DMS114 treated with DMSO at 0.1 percent for 48 hours (cell line): ENCODE measurements around the gene GSTM5.
"Not testable (repeated sequence)": the region's sequence is repeated elsewhere in the genome, so short reads cannot be mapped to it uniquely, and the experiment has no call there.

Experiments
- DNase-seq: peaks from one replicate; lab custom pipeline; 2025; ENCODE audit not compliant: unreplicated experiment; lab: John Stamatoyannopoulos, UW

Gene GSTM5

DNA sequence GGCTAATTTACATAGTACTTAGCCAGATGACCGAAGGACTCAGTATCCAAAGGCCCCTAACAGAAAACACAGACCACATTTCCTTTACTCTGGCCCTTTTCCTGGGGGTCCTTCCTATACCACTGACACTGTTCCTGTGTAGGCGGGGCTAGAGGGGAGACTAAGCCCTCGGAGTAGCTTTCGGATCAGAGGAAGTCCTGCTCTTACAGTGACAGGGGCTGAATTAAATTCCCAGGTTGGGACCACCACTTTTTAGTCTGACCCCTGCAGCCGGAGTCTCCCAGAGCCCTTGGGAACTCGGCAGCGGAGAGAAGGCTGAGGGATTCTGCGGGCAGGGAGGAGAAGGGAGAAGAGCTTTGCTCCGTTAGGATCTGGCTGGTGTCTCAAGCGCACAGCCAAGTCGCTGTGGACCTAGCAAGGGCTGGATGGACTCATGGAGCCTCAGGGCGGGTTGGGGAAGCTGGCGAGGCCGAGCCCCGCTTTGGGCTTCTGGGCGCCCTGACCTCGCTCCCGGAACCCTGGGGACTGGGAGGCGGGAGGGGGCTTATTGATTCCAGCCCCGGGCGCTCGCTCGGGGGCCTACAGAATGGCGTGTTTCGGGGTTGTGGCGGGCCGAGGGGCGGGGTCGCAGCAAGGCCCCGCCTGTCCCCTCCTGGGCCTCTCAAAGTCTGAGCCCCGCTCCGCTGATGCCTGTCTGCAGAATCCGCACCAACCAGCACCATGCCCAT lies at the start of gene GSTM5:
Gene GSTM5 (plus strand): TSS at position 659 of the 728 bp plus-strand sequence. CDS start 62 bp downstream, at position 721.
- not testable (repeated sequence) for DNase-seq

GRCh38 chr1:109664671-109665070 lies 47.4 kb upstream of the GSTM5 start:
- DNase-seq, result no peak

- peak; percentile 87 for DNase-seq
Observed at GRCh38 chr1:109667452-109668122, 44.5 kb upstream of the GSTM5 start, which contains the start of gene GSTM2. Gene GSTM2 (plus strand): TSS chr1:109668057. CDS start chr1:109668116, 59 bp downstream.

GRCh38 chr1:109668123-109668775 lies 43.8 kb upstream of the GSTM5 start:
- DNase-seq, result no peak

GRCh38 chr1:109669246-109669948 lies 42.7 kb upstream of the GSTM5 start:
- DNase-seq, result no peak

DNA sequence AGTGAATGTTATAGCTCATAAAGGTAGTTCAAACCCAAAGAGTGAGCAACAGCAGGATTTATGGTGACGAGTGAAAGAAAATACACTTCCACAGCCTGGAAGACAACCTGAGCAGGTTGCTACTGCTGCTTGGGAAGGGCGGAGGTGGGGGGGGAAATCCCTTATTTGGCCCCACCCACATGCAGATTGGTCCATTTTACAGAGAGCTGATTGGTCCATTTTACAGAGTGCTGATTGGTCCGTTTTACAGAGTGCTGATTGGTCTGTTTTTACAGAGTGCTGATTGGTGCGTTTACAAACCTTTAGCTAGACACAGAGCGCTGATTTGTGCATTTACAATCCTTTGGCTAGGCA lies 42.1 kb upstream of the GSTM5 start:
- not testable (repeated sequence) for DNase-seq

DNA sequence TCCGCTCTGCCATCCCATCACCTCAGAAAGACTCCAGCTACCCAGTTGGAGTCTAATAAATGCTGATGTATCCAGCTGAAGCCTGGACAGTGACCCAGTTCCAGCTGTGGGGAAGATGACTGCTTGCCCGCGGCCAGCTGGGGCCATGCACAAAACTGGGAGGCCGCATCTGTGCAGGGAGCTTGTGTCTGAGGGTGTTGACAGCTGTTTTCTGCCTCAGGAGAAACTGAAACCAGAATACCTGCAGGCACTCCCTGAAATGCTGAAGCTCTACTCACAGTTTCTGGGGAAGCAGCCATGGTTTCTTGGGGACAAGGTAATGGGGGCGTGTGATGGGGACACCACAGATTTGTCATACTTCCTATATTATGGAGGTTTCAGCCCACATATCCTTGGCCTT lies 41.0 kb upstream of the GSTM5 start:
- DNase-seq, result no peak

DNA sequence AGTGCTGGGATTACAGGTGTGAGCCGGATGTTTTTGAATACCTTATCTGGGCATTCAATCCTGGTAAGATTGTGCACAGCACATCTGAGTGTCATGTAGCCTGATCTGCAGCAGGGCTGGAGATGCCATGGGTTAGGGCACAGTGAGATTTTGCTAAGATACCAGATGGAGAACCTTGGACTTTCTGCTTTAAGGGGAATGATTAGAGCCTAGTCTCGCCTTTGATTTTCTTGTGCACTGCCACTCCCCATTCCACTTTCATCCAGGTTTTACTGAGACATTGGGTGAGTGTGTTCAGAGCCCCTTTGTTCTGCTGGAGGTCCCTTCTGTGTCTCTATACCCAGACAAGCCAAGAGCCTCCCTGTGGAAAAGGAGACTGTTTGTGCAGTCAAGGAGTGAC lies 38.2 kb upstream of the GSTM5 start:
- DNase-seq, result not testable (repeated sequence)

DNA sequence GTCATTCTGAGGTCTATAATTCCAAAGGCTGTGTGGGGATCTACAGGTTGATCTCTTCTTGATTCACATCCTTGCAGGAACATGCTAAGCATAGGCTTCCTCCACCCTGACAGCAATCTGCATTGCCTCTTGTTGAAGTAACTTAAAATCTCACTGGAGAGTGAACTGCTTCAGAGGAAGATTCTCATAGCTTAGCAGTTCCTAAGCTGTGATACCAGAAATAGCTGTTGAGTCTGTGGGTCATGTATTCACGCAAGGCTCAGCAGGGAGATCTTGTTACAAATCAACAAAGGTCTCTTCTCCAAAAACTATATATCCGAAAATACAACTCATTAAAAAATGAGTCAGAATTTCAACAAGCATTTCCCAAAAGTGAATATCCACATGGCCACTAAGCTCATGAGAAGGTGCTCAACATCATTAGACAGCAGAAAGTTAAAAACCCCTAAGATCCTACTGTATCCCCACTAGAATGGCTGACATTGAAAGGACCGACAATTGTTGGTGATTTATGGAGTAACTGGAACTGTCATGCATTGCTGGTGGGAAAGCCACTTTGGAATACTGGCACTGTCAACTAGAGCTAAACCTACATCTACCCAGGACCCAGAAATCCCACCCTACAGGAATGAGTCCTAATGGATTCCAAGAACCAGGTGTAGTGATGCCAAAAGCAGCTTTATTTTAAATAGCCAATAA lies 35.2 kb upstream of the GSTM5 start:
- DNase-seq, result not testable (repeated sequence)

GRCh38 chr1:109677459-109677858 lies 34.6 kb upstream of the GSTM5 start:
- DNase-seq, result no peak

- not testable (repeated sequence) for DNase-seq
Observed at GRCh38 chr1:109678637-109679036, 33.4 kb upstream of the GSTM5 start.

GRCh38 chr1:109684777-109685176 lies 27.3 kb upstream of the GSTM5 start:
- not testable (repeated sequence) for DNase-seq

DNA sequence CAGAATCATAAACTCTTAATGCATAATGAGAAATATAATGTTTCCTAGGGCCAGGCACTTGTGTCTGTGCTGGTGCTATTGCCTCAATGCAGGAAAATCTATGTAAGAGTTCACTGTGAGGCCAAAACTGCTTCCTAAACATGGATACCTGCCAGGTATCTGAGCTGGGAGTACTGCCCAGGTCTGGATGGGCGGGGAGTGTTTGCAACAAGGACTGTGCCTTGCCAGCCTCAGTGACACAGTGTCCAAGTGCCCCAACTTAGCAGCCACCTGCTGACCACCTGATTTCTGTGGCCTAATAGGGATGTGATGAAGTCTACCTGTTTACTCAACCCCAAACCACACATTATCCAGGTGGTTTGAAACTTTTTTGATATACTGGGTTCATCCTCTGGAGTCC lies 26.7 kb upstream of the GSTM5 start:
- not testable (repeated sequence) for DNase-seq

GRCh38 chr1:109685890-109686289 lies 26.2 kb upstream of the GSTM5 start:
- DNase-seq, result not testable (repeated sequence)

- not testable (repeated sequence) for DNase-seq
Observed at GRCh38 chr1:109687109-109687508, 24.9 kb upstream of the GSTM5 start.

DNA sequence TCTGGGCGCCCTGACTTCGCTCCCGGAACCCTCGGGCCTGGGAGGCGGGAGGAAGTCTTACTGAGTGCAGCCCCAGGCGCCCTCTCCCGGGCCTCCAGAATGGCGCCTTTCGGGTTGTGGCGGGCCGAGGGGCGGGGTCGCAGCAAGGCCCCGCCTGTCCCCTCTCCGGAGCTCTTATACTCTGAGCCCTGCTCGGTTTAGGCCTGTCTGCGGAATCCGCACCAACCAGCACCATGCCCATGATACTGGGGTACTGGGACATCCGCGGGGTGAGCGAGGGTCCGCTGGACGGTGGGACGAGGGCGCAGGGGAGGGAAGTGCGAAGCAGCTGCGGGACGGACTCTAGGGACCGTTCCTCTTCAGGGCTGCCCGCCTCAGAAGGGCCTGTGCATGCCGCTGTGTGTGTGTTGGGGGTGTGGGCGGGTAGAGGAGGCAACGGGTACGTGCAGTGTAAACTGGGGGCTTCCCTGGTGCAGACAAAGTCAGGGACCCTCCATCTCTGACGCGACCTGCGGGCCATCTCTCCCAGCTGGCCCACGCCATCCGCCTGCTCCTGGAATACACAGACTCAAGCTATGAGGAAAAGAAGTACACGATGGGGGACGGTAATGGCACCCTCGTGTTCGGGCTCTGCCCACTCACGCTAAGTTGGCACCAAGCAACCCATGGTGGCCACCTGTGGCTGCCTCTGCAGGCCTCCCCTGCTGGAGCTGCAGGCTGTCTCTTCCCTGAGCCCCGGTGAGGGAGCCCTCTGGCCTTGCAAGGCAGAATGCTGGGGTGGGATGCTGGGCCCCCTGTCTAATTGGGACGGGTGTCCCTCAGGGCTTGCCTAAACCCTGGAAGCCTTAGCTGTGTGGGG lies 24.2 kb upstream of the GSTM5 start, which contains the start of gene GSTM1:
Gene GSTM1 (plus strand): TSS at position 177 of the 859 bp plus-strand sequence. CDS start 57 bp downstream, at position 234.
- peak; percentile 27 for DNase-seq

- DNase-seq, result no peak
Observed at GRCh38 chr1:109689844-109690405, 22.1 kb upstream of the GSTM5 start.

DNA sequence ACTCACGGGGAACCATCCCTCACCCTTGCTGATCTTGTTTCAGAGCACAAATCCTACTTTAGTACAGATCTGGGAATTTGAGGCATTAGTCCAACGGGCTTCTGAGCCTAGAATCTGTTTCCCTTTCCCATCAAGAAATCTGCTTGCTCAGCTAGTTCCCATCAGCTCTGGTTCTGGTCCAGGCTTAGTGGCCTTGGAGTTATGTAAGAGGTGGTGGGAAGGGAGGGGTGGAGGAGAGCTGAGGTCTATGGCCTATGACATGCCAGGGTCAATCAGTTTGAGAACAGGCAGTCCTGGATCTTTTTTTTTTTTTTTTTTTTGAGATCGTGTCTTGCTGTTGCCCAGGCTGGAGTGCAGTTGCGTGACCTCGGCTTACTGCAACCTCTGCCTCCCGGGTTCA lies 20.3 kb upstream of the GSTM5 start:
- no peak for DNase-seq

GRCh38 chr1:109694400-109694799 lies 17.7 kb upstream of the GSTM5 start:
- DNase-seq, result not testable (repeated sequence)
